HepG2 (cell line): ENCODE results near the gene HLF. TPM values are rescaled to one million over a fixed set of nuclear protein-coding genes. Genes with fewer than 3 reads are reported as not detected.

Experiments
- JUND ChIP-seq: sonication (generic); formaldehyde crosslinking; IDR thresholded peaks from 2 replicates; pipeline ENCODE4 v1.8.0; 2022; ENCODE audit warnings: mild to moderate bottlenecking, missing genetic modification reagents
- MEIS1 ChIP-seq: sonication (generic); formaldehyde crosslinking; IDR thresholded peaks from 2 replicates; pipeline ENCODE4 v1.9.0; 2021; ENCODE audit warnings: mild to moderate bottlenecking, missing genetic modification reagents, moderate library complexity, borderline replicate concordance
- POLR2AphosphoS2 ChIP-seq: IDR thresholded peaks from 2 replicates; pipeline ENCODE4 v1.6.1; 2011; ENCODE audit warnings: low read depth, low read length, improper control_type of control experiment
- SALL2 ChIP-seq: sonication (generic); formaldehyde crosslinking; IDR thresholded peaks from 2 replicates; pipeline ENCODE4 v1.8.1; 2023; ENCODE audit warnings: mild to moderate bottlenecking, missing genetic modification reagents, inconsistent platforms
- SMAD9 ChIP-seq: sonication (generic); formaldehyde crosslinking; IDR thresholded peaks from 2 replicates; pipeline ENCODE4 v1.5.1; 2020; ENCODE audit warnings: mild to moderate bottlenecking, missing genetic modification reagents
- ZFP37 ChIP-seq: sonication (generic); formaldehyde crosslinking; IDR thresholded peaks from 2 replicates; pipeline ENCODE4 v1.4.0; 2020; ENCODE audit warnings: missing genetic modification reagents, borderline replicate concordance
- ZNF143 ChIP-seq: sonication (generic); formaldehyde crosslinking; IDR thresholded peaks from 2 replicates; pipeline ENCODE4 v1.4.0; 2020; ENCODE audit warnings: missing genetic modification reagents
- ZNF431 ChIP-seq: sonication (generic); formaldehyde crosslinking; IDR thresholded peaks from 2 replicates; pipeline ENCODE4 v1.9.0; 2022; ENCODE audit warnings: missing genetic modification reagents, low read depth, mild to moderate bottlenecking, borderline replicate concordance
- ZNF441 ChIP-seq: sonication (generic); formaldehyde crosslinking; IDR thresholded peaks from 2 replicates; pipeline ENCODE4 v1.7.0; 2021; ENCODE audit warnings: missing genetic modification reagents, borderline replicate concordance
- polyA plus RNA-seq, 8 experiments: library from polyadenylated mRNA; depleted of rRNA in 3 of 8; stranded (reverse) in 7 of 8; unstranded in 1 of 8; fragments of >200 nt; fragmentation: Illumina TruSeq in 4 of 8; extraction: Trizol in 4 of 8; gene quantifications; 2 replicates each; pipeline versions ENCODE4 v1.2.1 to v1.2.3, GENCODE V29; 2011 to 2016; ENCODE audit warnings: low read depth in 4 of 8, missing spikeins in 1 of 8, mixed read lengths in 1 of 8; ENCODE audit not compliant: insufficient read depth in 1 of 8
- total RNA-seq, 5 experiments: library from RNA; depleted of rRNA; stranded (reverse); fragments of >200 nt; fragmentation: Illumina TruSeq; extraction: Trizol; gene quantifications; 2 replicates each; pipeline ENCODE4 v1.2.3, GENCODE V29; 2016; ENCODE audit warnings: low read depth in 1 of 5
- TF ChIP-seq, protein P1 (sequence below): sonication (generic); formaldehyde crosslinking; IDR thresholded peaks from 2 replicates; pipeline ENCODE4 v1.9.0; 2022; ENCODE audit warnings: missing genetic modification reagents, mild to moderate bottlenecking, borderline replicate concordance
- TF ChIP-seq, protein P2 (sequence below): sonication (generic); formaldehyde crosslinking; IDR thresholded peaks from 2 replicates; pipeline ENCODE4 v1.4.0; 2020; ENCODE audit warnings: missing genetic modification reagents
- TF ChIP-seq, protein P3 (sequence below): sonication (generic); formaldehyde crosslinking; IDR thresholded peaks from 2 replicates; pipeline ENCODE4 v1.5.0; 2020; ENCODE audit warnings: missing genetic modification reagents, mild to moderate bottlenecking, borderline replicate concordance
- TF ChIP-seq, protein P4 (sequence below): sonication (generic); formaldehyde crosslinking; IDR thresholded peaks from 2 replicates; pipeline ENCODE4 v1.4.0; 2020; ENCODE audit warnings: missing genetic modification reagents, borderline replicate concordance
- TF ChIP-seq, protein P5 (sequence below): sonication (generic); formaldehyde crosslinking; IDR thresholded peaks from 2 replicates; pipeline ENCODE4 v1.5.0; 2020; ENCODE audit warnings: missing genetic modification reagents
- TF ChIP-seq, protein P6 (sequence below): sonication (generic); formaldehyde crosslinking; IDR thresholded peaks from 2 replicates; pipeline ENCODE4 v1.5.1; 2020; ENCODE audit warnings: missing genetic modification reagents, mild to moderate bottlenecking, borderline replicate concordance
- TF ChIP-seq, protein P7 (sequence below): sonication (generic); formaldehyde crosslinking; IDR thresholded peaks from 2 replicates; pipeline ENCODE4 v1.5.0; 2020; ENCODE audit warnings: missing genetic modification reagents

The HLF gene
- total and polyA plus RNA-seq, 2 of the 13 experiments (the other 11 are each of a cell fraction or from before 2014, with no cell fraction given): 202 to 346 TPM

DNA sequence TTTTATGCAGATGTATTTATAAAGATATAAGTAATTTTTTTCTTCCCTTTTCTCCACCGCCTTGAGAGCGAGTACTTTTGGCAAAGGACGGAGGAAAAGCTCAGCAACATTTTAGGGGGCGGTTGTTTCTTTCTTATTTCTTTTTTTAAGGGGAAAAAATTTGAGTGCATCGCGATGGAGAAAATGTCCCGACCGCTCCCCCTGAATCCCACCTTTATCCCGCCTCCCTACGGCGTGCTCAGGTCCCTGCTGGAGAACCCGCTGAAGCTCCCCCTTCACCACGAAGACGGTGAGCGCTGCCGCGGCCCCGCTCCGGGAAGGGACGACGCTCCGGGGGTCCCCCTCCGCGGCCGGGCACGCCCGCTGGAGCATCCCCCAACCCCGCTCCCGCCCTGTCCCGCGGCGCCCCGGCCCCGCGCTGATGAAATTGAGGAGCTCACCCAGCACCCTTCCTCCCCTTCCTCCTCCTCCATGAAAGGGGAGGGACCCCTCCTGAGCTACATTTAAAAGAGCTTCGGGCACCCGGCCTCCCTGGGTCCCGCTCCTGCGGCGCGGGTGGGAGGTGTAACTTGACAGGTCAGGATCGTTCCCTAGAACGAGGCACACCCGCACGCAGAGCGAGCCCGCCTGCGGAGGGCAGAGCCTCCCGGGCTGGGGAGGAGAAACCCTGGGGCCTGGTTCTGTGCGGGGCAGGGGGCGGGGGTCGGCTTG is 706 bp downstream of the HLF start (continued):
- TF ChIP-seq SALL2 (peak; percentile 39), ZFP37 (CRISPR knock-in tag) (no peak), SMAD9 (CRISPR knock-in tag) (no peak), ZNF441 (CRISPR knock-in tag) (0 out of 2 replicates have a peak, but pooled peaks have one; percentile 26), ZNF143 (CRISPR knock-in tag) (no peak), POLR2AphosphoS2 (0 out of 2 replicates have a peak, but pooled peaks have one; percentile 10), JUND (no peak), MEIS1 (0 out of 2 replicates have a peak, but pooled peaks have one; percentile 7), ZNF431 (CRISPR knock-in tag) (peak; percentile 36; the same call in 1 of the 2 replicates)
- TF ChIP-seq, protein P1, sequence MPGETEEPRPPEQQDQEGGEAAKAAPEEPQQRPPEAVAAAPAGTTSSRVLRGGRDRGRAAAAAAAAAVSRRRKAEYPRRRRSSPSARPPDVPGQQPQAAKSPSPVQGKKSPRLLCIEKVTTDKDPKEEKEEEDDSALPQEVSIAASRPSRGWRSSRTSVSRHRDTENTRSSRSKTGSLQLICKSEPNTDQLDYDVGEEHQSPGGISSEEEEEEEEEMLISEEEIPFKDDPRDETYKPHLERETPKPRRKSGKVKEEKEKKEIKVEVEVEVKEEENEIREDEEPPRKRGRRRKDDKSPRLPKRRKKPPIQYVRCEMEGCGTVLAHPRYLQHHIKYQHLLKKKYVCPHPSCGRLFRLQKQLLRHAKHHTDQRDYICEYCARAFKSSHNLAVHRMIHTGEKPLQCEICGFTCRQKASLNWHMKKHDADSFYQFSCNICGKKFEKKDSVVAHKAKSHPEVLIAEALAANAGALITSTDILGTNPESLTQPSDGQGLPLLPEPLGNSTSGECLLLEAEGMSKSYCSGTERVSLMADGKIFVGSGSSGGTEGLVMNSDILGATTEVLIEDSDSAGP: peak; percentile 44; the same call in 1 of the 2 replicates
- TF ChIP-seq, protein P2, sequence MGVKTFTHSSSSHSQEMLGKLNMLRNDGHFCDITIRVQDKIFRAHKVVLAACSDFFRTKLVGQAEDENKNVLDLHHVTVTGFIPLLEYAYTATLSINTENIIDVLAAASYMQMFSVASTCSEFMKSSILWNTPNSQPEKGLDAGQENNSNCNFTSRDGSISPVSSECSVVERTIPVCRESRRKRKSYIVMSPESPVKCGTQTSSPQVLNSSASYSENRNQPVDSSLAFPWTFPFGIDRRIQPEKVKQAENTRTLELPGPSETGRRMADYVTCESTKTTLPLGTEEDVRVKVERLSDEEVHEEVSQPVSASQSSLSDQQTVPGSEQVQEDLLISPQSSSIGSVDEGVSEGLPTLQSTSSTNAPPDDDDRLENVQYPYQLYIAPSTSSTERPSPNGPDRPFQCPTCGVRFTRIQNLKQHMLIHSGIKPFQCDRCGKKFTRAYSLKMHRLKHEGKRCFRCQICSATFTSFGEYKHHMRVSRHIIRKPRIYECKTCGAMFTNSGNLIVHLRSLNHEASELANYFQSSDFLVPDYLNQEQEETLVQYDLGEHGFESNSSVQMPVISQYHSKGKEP (CRISPR knock-in tag): peak; percentile 36; the same call in 1 of the 2 replicates
- TF ChIP-seq, protein P3, sequence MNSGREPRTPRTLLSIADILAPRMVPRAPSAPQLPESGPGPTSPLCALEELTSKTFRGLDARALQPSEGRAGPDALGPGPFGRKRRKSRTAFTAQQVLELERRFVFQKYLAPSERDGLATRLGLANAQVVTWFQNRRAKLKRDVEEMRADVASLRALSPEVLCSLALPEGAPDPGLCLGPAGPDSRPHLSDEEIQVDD: no peak
- TF ChIP-seq, protein P4, sequence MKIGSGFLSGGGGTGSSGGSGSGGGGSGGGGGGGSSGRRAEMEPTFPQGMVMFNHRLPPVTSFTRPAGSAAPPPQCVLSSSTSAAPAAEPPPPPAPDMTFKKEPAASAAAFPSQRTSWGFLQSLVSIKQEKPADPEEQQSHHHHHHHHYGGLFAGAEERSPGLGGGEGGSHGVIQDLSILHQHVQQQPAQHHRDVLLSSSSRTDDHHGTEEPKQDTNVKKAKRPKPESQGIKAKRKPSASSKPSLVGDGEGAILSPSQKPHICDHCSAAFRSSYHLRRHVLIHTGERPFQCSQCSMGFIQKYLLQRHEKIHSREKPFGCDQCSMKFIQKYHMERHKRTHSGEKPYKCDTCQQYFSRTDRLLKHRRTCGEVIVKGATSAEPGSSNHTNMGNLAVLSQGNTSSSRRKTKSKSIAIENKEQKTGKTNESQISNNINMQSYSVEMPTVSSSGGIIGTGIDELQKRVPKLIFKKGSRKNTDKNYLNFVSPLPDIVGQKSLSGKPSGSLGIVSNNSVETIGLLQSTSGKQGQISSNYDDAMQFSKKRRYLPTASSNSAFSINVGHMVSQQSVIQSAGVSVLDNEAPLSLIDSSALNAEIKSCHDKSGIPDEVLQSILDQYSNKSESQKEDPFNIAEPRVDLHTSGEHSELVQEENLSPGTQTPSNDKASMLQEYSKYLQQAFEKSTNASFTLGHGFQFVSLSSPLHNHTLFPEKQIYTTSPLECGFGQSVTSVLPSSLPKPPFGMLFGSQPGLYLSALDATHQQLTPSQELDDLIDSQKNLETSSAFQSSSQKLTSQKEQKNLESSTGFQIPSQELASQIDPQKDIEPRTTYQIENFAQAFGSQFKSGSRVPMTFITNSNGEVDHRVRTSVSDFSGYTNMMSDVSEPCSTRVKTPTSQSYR (CRISPR knock-in tag): peak; percentile 30; the same call in 1 of the 2 replicates
- TF ChIP-seq, protein P5, sequence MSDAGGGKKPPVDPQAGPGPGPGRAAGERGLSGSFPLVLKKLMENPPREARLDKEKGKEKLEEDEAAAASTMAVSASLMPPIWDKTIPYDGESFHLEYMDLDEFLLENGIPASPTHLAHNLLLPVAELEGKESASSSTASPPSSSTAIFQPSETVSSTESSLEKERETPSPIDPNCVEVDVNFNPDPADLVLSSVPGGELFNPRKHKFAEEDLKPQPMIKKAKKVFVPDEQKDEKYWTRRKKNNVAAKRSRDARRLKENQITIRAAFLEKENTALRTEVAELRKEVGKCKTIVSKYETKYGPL (CRISPR knock-in tag): 0 out of 2 replicates have a peak, but pooled peaks have one; percentile 24
- TF ChIP-seq, protein P6, sequence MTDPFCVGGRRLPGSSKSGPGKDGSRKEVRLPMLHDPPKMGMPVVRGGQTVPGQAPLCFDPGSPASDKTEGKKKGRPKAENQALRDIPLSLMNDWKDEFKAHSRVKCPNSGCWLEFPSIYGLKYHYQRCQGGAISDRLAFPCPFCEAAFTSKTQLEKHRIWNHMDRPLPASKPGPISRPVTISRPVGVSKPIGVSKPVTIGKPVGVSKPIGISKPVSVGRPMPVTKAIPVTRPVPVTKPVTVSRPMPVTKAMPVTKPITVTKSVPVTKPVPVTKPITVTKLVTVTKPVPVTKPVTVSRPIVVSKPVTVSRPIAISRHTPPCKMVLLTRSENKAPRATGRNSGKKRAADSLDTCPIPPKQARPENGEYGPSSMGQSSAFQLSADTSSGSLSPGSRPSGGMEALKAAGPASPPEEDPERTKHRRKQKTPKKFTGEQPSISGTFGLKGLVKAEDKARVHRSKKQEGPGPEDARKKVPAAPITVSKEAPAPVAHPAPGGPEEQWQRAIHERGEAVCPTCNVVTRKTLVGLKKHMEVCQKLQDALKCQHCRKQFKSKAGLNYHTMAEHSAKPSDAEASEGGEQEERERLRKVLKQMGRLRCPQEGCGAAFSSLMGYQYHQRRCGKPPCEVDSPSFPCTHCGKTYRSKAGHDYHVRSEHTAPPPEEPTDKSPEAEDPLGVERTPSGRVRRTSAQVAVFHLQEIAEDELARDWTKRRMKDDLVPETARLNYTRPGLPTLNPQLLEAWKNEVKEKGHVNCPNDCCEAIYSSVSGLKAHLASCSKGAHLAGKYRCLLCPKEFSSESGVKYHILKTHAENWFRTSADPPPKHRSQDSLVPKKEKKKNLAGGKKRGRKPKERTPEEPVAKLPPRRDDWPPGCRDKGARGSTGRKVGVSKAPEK: no peak
- TF ChIP-seq, protein P7, sequence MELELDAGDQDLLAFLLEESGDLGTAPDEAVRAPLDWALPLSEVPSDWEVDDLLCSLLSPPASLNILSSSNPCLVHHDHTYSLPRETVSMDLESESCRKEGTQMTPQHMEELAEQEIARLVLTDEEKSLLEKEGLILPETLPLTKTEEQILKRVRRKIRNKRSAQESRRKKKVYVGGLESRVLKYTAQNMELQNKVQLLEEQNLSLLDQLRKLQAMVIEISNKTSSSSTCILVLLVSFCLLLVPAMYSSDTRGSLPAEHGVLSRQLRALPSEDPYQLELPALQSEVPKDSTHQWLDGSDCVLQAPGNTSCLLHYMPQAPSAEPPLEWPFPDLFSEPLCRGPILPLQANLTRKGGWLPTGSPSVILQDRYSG (CRISPR knock-in tag): 0 out of 2 replicates have a peak, but pooled peaks have one; percentile 20
